HUES6 (cell line): ENCODE results near the gene IL23R.
A peak's percentile ranks its signal among the peaks of the same experiment; 100 is the strongest.

Source experiments
- H3K27ac ChIP-seq: 2 replicates; pipeline ENCODE4 v1.7.0; 2013; ENCODE audit warnings: low read depth, mild to moderate bottlenecking, low read length, inconsistent platforms
- H3K27me3 ChIP-seq: 2 replicates; pipeline ENCODE4 v1.6.1; 2013; ENCODE audit warnings: low read length; ENCODE audit not compliant: control insufficient read depth, insufficient read depth
- H3K36me3 ChIP-seq: 2 replicates; pipeline ENCODE4 v1.6.1; 2013; ENCODE audit warnings: low read length; ENCODE audit not compliant: control insufficient read depth, insufficient read depth
- H3K4me1 ChIP-seq: 2 replicates; pipeline ENCODE4 v1.6.1; 2013; ENCODE audit warnings: low read length; ENCODE audit not compliant: control insufficient read depth, insufficient read depth
- H3K4me3 ChIP-seq: 2 replicates; pipeline ENCODE4 v1.5.1; 2013; ENCODE audit warnings: low read depth, low read length
- H3K9ac ChIP-seq: one replicate; pipeline ENCODE4 v1.6.1; 2013; ENCODE audit warnings: mild to moderate bottlenecking, low read length
- H3K9me3 ChIP-seq: 2 replicates; pipeline ENCODE4 v1.6.1; 2013; ENCODE audit warnings: low read depth, low read length; ENCODE audit not compliant: control insufficient read depth, insufficient read depth

IL23R gene, protein sequence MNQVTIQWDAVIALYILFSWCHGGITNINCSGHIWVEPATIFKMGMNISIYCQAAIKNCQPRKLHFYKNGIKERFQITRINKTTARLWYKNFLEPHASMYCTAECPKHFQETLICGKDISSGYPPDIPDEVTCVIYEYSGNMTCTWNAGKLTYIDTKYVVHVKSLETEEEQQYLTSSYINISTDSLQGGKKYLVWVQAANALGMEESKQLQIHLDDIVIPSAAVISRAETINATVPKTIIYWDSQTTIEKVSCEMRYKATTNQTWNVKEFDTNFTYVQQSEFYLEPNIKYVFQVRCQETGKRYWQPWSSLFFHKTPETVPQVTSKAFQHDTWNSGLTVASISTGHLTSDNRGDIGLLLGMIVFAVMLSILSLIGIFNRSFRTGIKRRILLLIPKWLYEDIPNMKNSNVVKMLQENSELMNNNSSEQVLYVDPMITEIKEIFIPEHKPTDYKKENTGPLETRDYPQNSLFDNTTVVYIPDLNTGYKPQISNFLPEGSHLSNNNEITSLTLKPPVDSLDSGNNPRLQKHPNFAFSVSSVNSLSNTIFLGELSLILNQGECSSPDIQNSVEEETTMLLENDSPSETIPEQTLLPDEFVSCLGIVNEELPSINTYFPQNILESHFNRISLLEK

GRCh38 chr1:67166196-67166595 is at the start of gene IL23R:
Gene IL23R, plus strand, starts transcription at chr1:67166454. Its CDS starts 1,667 bp downstream, at chr1:67168121.
- no peaks in the 10 kb centered on the region for H3K27me3 ChIP-seq
- no peaks in the 10 kb centered on the region for H3K36me3 ChIP-seq
- H3K9me3 ChIP-seq = no peaks in the 10 kb centered on the region
- H3K27ac ChIP-seq = no peak within 1 kb of the TSS
- H3K9ac ChIP-seq = no peak within 1 kb of the TSS
- H3K4me1 ChIP-seq = no peaks in the 10 kb centered on the region
- H3K4me3 ChIP-seq = no peak within 1 kb of the TSS

DNA sequence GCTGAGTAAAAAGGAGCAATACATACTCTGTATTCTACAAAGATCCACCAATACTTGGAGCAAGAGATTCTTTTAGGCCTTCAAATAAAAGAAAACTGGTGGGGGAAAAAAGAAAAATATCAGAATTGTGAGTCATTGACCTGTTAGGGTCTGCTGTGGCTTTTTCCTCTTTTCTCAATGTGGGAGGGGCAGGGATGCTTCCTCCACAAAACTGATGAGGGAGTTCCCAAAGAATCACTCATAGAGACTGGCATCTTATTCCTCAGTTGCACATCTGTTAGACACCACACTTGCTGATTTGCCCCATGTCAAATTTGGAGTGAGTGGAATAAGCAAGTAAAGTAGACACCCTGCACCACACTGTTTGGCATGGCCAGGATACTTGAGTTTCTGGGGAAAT is 48.1 kb upstream of the IL23R start:
- Histone ChIP-seq H3K27ac (no peak overlapping the region), H3K4me3 (no peak overlapping the region), H3K9me3 (no peaks in the 10 kb centered on the region; the same call in 1 of the 2 replicates), H3K27me3 (no peaks in the 10 kb centered on the region), H3K4me1 (no peaks in the 10 kb centered on the region), H3K9ac (no peak overlapping the region), H3K36me3 (no peaks in the 10 kb centered on the region)

DNA sequence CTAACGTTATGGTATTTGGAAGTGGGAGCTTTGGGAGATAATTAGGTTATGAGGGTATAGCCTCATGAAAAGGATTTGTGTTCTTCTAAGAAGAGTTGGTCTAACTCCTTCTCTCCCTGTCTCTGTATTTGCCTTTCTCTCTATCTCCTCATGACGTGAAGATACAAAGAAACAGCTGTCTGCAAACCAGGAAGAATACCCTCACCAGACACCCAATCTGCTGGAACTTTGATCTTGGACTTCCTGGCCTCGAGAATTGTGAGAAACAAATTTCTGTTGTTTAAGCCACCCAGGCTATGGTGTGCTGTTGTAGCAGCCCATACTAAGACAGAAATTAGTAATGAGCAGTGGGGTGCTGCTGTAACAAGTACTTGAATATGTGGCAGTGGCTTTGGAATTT is 47.6 kb upstream of the IL23R start:
- H3K4me1 ChIP-seq = no peaks in the 10 kb centered on the region
- no peaks in the 10 kb centered on the region for H3K36me3 ChIP-seq
- no peak overlapping the region for H3K27ac ChIP-seq
- no peak overlapping the region for H3K4me3 ChIP-seq
- no peak overlapping the region for H3K9ac ChIP-seq
- H3K9me3 ChIP-seq = no peaks in the 10 kb centered on the region; the same call in 1 of the 2 replicates
- H3K27me3 ChIP-seq = no peaks in the 10 kb centered on the region

DNA sequence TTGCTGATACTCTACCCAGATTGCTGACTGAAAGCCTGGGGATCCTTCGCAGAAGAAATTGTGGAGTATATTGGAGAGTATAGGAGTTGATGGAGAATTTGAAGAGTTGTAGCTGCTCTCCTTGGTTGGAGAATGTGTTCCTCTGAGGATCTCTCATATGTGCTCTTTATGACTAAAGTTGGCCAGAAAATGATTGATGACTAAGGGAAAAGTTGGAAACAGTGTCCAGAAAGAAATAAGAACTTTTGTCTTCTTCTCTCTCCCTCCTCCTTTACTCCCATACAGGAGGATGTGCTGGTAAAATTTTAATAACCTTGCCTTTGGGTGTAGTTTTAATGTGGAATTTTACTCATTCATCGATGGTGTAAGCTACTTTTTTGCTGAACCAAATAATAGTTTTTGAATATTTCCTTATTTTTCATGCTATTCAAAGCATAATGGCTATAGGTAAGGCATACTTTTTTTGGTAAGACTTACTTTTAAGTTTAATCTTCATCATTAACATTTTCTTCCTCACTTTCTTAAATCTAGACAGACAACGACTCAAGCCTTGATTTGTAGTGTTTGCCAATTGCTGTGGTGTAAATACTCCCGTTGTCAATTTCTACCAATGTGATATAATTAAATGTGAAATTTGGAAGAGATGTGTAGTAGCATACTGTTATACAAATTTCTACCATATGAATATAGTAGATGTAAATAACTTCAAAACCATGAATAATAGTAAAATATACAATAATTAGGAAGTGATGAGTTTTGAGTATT is 45.2 kb upstream of the IL23R start:
- Histone ChIP-seq H3K36me3 (no peaks in the 10 kb centered on the region), H3K27me3 (no peaks in the 10 kb centered on the region), H3K9ac (no peak overlapping the region), H3K9me3 (no peaks in the 10 kb centered on the region), H3K4me3 (no peak overlapping the region), H3K4me1 (no peaks in the 10 kb centered on the region), H3K27ac (no peak overlapping the region)

DNA sequence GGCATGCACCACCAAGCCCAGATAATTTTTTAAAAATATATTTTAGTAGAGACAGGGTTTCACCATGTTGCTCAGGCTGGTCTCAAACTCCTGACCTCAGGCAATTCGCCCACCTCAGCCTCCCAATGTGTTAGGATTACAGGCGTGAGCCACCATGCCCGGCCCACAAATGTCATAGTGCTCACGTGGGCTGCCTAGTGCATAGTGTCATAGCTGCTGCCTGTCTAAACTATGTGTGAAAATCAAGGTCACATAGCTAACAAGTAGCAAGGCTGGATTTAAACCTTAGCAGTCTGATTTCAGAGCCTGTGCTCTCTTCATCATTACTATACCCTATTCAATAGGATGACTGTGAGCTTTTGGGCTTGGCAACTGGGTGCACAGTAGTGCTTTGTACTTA is 41.8 kb upstream of the IL23R start:
- no peaks in the 10 kb centered on the region for H3K9me3 ChIP-seq
- H3K36me3 ChIP-seq = no peaks in the 10 kb centered on the region
- no peak overlapping the region for H3K9ac ChIP-seq
- no peak overlapping the region for H3K27ac ChIP-seq
- H3K4me3 ChIP-seq = no peak overlapping the region
- no peaks in the 10 kb centered on the region for H3K4me1 ChIP-seq
- H3K27me3 ChIP-seq = no peaks in the 10 kb centered on the region

DNA sequence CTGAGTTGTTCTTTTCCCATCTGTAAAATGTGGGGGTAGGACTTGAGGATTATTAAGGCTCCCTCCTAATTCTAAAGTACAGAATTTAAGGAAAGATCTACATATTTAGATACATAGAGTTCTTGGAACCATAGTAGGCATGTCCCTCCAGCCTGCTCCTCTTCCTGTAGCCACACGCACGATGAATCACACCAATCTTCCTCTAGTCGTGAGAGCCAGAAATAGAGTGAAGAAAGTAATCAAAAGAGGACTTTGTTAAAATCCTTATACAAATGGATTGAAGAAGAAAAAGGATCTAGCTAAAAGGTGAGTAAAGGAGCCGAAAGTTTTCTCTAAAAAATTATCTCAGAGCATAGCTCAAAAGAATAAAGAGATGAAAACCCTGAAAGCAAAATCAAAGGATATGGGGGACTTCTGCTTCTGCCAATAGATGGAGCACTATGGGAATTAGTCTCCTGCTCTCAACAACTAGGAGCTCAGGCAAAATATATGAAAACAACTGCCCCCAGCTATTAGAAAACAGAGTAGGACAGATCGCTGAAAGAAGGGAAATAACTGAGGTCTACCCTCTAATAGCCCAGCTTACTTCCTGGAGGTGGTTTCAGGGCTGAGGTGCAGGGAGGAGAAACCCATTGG is 40.0 kb upstream of the IL23R start:
- Histone ChIP-seq H3K36me3 (no peaks in the 10 kb centered on the region), H3K27me3 (no peaks in the 10 kb centered on the region), H3K9ac (no peak overlapping the region), H3K4me3 (no peak overlapping the region), H3K4me1 (no peaks in the 10 kb centered on the region), H3K27ac (no peak overlapping the region), H3K9me3 (no peaks in the 10 kb centered on the region)

GRCh38 chr1:67126974-67127373 is 39.3 kb upstream of the IL23R start:
- Histone ChIP-seq H3K36me3 (no peaks in the 10 kb centered on the region), H3K4me1 (no peaks in the 10 kb centered on the region), H3K9me3 (no peaks in the 10 kb centered on the region), H3K4me3 (no peak overlapping the region), H3K9ac (no peak overlapping the region), H3K27me3 (no peaks in the 10 kb centered on the region), H3K27ac (no peak overlapping the region)

- H3K4me1 ChIP-seq = peaks cover 6% of the 10 kb centered on the region; the same call in 1 of the 2 replicates
- no peaks in the 10 kb centered on the region for H3K36me3 ChIP-seq
- no peak overlapping the region for H3K27ac ChIP-seq
- no peak overlapping the region for H3K4me3 ChIP-seq
- H3K27me3 ChIP-seq = no peaks in the 10 kb centered on the region
- no peaks in the 10 kb centered on the region for H3K9me3 ChIP-seq
- no peak overlapping the region for H3K9ac ChIP-seq
Observed at GRCh38 chr1:67130673-67131072, 35.6 kb upstream of the IL23R start.

- Histone ChIP-seq H3K36me3 (no peaks in the 10 kb centered on the region), H3K4me3 (no peak overlapping the region), H3K9me3 (no peaks in the 10 kb centered on the region), H3K9ac (no peak overlapping the region), H3K27me3 (no peaks in the 10 kb centered on the region), H3K27ac (no peak overlapping the region), H3K4me1 (peaks cover 13% of the 10 kb centered on the region)
Observed at GRCh38 chr1:67133177-67133576, 33.1 kb upstream of the IL23R start.

DNA sequence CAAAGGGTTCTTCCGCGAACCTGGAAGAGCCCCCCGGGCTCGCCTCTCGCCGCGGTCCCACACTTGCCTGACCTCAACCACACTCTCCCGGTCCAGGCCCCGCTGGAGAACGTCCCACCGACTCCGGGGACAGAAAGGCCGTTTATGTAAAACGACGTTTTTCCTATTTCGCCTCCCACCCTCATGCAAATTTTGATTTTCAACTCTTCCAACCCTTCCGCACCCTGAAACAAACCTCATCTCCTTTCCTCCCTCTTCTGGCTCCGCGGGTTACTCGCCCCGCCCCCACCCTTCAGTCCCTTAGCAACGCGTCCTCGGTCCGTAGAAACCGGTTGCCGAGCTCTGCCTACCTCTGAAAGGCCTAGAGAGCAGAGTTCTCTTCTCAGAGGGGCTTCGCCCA is 31.6 kb upstream of the IL23R start, which contains the start of gene C1orf141:
TSS of gene C1orf141 (minus strand) at position 276 of the 400 bp plus-strand sequence. CDS start 7,730 bp downstream, outside the sequence.
- no peak within 1 kb of the TSS for H3K27ac ChIP-seq
- no peak within 1 kb of the TSS for H3K9ac ChIP-seq
- H3K36me3 ChIP-seq = no peaks in the 10 kb centered on the region
- peak within 1 kb of the TSS; percentile 63 for H3K4me3 ChIP-seq
- H3K4me1 ChIP-seq = peaks cover 13% of the 10 kb centered on the region
- no peaks in the 10 kb centered on the region for H3K9me3 ChIP-seq
- H3K27me3 ChIP-seq = no peaks in the 10 kb centered on the region
